Endothelial cell of umbilical vein (primary cell): ENCODE results near the gene GPATCH2L. TPM values are rescaled to one million over a fixed set of nuclear protein-coding genes. Genes with fewer than 3 reads are reported as not detected.

Experiments
- BruUV-seq: library from RNA; stranded (reverse); fragments of 400-500 nt; replicated peaks from 2 replicates; lab custom pipeline; 2021; lab: Mats Ljungman, UMichigan
- CTCF ChIA-PET: fragments of 300-600, 350-600 bp; sonication (Branson Sonifier 250); formaldehyde crosslinking; loops from one replicate; lab custom pipeline; 2021; ENCODE audit warnings: antibody characterized with exemption, inconsistent platforms; lab: Charles Lee
- POLR2A ChIA-PET: fragments of 300-600, 350-600 bp; sonication (Branson Sonifier 250); formaldehyde crosslinking; loops from one replicate; lab custom pipeline; 2021; ENCODE audit warnings: antibody characterized with exemption, inconsistent platforms; lab: Charles Lee
- DNase-seq: peaks from one replicate; pipeline ENCODE4 v3.0.0-alpha.2; 2011; ENCODE audit warnings: low read depth, low spot score
- FAIRE-seq: peaks from 2 replicates; lab custom pipeline; 2011; peaks lifted over from hg19 to GRCh38; lab: Jason Lieb, UNC
- H2AFZ ChIP-seq: 2 replicates; pipeline ENCODE4 v1.6.0; 2012; ENCODE audit warnings: low read depth, low read length, control low read depth, inconsistent platforms
- H3K27ac ChIP-seq: 2 replicates; pipeline ENCODE4 v1.5.1; 2011; ENCODE audit warnings: low read depth, mild to moderate bottlenecking, control low read depth, low read length, moderate library complexity; ENCODE audit not compliant: insufficient read depth
- H3K27me3 ChIP-seq, 2 experiments: 2 replicates each; pipeline versions ENCODE4 v1.6.0 to v1.6.1; 2011; ENCODE audit warnings: low read length in 2 of 2, mixed read lengths in 1 of 2; ENCODE audit not compliant: control insufficient read depth in 2 of 2, insufficient read depth in 2 of 2
- H3K36me3 ChIP-seq, 2 experiments: 2 replicates in 1 of 2; 3 replicates in 1 of 2; pipeline ENCODE4 v1.5.1; 2011; ENCODE audit warnings: low read length in 2 of 2, mild to moderate bottlenecking in 1 of 2, moderate library complexity in 1 of 2; ENCODE audit not compliant: control insufficient read depth in 2 of 2, insufficient read depth in 2 of 2; ENCODE audit errors: extremely low read depth in 1 of 2
- H3K4me1 ChIP-seq: 3 replicates; pipeline ENCODE4 v1.5.1; 2011; ENCODE audit warnings: mild to moderate bottlenecking, low read length; ENCODE audit not compliant: control insufficient read depth, insufficient read depth; ENCODE audit errors: extremely low read depth
- H3K4me2 ChIP-seq: 2 replicates; pipeline ENCODE4 v1.6.1; 2011; ENCODE audit warnings: low read length, control low read depth, mixed read lengths; ENCODE audit not compliant: insufficient read depth
- H3K4me3 ChIP-seq, 3 experiments: fragments of 200-600 bp in 1 of 3; sonication (generic), shearing (Covaris generic) in 1 of 3; replicated peaks in 1 of 3; 2 replicates each; pipeline ENCODE4 v1.5.1; 2011 to 2016; ENCODE audit warnings: control low read depth in 3 of 3, low read length in 3 of 3, mild to moderate bottlenecking in 2 of 3, inconsistent platforms in 1 of 3, low read depth in 1 of 3, moderate library complexity in 1 of 3; ENCODE audit not compliant: insufficient read depth in 1 of 3
- H3K79me2 ChIP-seq: 2 replicates; pipeline ENCODE4 v1.6.0; 2012; ENCODE audit warnings: low read length, inconsistent platforms; ENCODE audit not compliant: control insufficient read depth, insufficient read depth
- H3K9ac ChIP-seq: replicated peaks from 2 replicates; pipeline ENCODE3; 2011; ENCODE audit warnings: low read length, control low read depth; ENCODE audit not compliant: insufficient read depth; ENCODE audit errors: extremely low read depth
- H3K9me1 ChIP-seq: replicated peaks from 3 replicates; pipeline ENCODE4 v1.6.0; 2011; ENCODE audit warnings: mild to moderate bottlenecking, low read length; ENCODE audit not compliant: control insufficient read depth, insufficient read depth; ENCODE audit errors: extremely low read depth
- H3K9me3 ChIP-seq: replicated peaks from 2 replicates; pipeline ENCODE4 v1.5.1; 2012; ENCODE audit warnings: low read length, inconsistent platforms; ENCODE audit not compliant: control insufficient read depth, insufficient read depth
- H4K20me1 ChIP-seq: replicated peaks from 2 replicates; pipeline ENCODE3; 2011; ENCODE audit warnings: mild to moderate bottlenecking, low read length; ENCODE audit not compliant: control insufficient read depth, insufficient read depth; ENCODE audit errors: extremely low read depth
- FOS ChIP-seq: IDR thresholded peaks from 2 replicates; pipeline ENCODE4 v1.6.1; 2011; ENCODE audit warnings: mild to moderate bottlenecking, low read length, moderate library complexity, borderline replicate concordance; ENCODE audit not compliant: insufficient read depth
- MYC ChIP-seq: IDR thresholded peaks from one replicate; pipeline ENCODE4 v1.6.1; 2011; ENCODE audit warnings: mild to moderate bottlenecking, low read depth, low read length
- POLR2A ChIP-seq: IDR thresholded peaks from 2 replicates; pipeline ENCODE4 v1.6.1; 2012; ENCODE audit warnings: low read depth, mild to moderate bottlenecking, control low read depth, low read length
- POLR2AphosphoS5 ChIP-seq: IDR thresholded peaks from 2 replicates; pipeline ENCODE4 v1.6.1; 2012; ENCODE audit warnings: low read depth, mild to moderate bottlenecking, control low read depth, low read length, moderate library complexity; ENCODE audit not compliant: insufficient read depth
- dilution Hi-C: fragments of 300-500 bp; cut with MboI; formaldehyde crosslinking; loops from one replicate; pipeline ENCODE4 v1.15.0; 2019; ENCODE audit warnings: low sequenced_read_pairs; ENCODE audit not compliant: extremely low pct_ligation_motif_present
- intact Hi-C: fragments of 100-400 bp; cut with micrococcal nuclease; formaldehyde crosslinking; loops from one replicate; pipeline ENCODE4 v1.10.0; 2022
- polyA plus RNA-seq, 4 experiments: library from polyadenylated mRNA; depleted of rRNA in 3 of 4; stranded (reverse) in 3 of 4; unstranded in 1 of 4; fragments of >200 nt; gene quantifications; 2 replicates each; pipeline versions ENCODE4 v1.2.1 to v1.2.3, GENCODE V29; 2011 to 2012; ENCODE audit warnings: missing spikeins in 1 of 4
- total RNA-seq: library from RNA; stranded (reverse); gene quantifications from 2 replicates; pipeline ENCODE4 v1.2.3, GENCODE V29; 2021
- TF ChIP-seq, protein P1 (sequence below): IDR thresholded peaks from 2 replicates; pipeline ENCODE4 v1.6.1; 2011; ENCODE audit not compliant: insufficient read depth, insufficient read length
- TF ChIP-seq, protein P2 (sequence below), 2 donors: IDR thresholded peaks; 1 replicate in 1 of 2; 2 replicates in 1 of 2; pipeline ENCODE4 v1.5.1; 2011; ENCODE audit warnings: low read length in 2 of 2, mild to moderate bottlenecking in 2 of 2, moderate library complexity in 2 of 2, control low read depth in 1 of 2, inconsistent platforms in 1 of 2, low read depth in 1 of 2; ENCODE audit not compliant: insufficient read depth in 1 of 2; ENCODE audit errors: extremely low read depth in 1 of 2

The GPATCH2L gene
- total and polyA plus RNA-seq, 2 donors (not counting 3 experiments of a cell fraction or from before 2014, with no cell fraction given): 23.3 to 40.0 TPM

DNA sequence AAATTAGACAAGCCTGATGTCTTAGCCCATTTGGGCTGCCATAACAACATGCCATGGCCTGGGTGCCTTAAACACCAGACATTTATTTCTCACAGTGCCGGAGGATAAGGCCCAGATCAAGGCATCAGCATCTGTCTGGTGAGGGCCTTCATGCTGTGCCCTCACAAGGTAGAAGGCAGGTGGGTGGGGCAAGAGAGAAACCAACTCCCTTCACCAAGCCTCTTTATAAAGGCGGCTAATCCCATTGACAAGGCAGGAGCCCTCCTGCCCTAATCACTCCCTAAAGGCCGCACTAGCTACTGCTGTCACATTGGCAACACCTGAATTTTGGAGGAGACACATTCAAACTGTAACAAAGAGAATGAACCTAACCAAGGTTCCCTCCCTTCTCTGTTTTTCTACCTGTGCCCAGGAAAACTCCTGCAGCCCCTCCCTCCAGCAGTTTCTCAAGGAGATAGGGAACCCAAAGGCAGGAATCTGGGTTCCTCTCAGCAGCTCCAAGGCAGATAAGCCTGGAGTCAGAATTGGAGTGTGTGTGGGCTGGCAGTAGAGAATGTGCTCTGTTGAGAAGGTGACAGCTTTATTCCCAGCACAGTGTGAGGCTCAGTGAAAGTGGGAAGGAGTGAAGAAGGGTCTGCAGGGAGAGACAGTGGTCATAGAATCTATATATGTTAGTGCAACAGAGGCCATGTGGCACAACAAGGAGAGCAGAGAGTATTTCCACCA is 21.7 kb upstream of the GPATCH2L start:
- no TSS peak for BruUV-seq
- intact Hi-C loops: no loop called here
- TF ChIP-seq FOS (no peak), POLR2A (no peak), POLR2AphosphoS5 (no peak), MYC (no peak)
- TF ChIP-seq, protein P1, sequence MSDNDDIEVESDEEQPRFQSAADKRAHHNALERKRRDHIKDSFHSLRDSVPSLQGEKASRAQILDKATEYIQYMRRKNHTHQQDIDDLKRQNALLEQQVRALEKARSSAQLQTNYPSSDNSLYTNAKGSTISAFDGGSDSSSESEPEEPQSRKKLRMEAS: no peak
- TF ChIP-seq, protein P2, sequence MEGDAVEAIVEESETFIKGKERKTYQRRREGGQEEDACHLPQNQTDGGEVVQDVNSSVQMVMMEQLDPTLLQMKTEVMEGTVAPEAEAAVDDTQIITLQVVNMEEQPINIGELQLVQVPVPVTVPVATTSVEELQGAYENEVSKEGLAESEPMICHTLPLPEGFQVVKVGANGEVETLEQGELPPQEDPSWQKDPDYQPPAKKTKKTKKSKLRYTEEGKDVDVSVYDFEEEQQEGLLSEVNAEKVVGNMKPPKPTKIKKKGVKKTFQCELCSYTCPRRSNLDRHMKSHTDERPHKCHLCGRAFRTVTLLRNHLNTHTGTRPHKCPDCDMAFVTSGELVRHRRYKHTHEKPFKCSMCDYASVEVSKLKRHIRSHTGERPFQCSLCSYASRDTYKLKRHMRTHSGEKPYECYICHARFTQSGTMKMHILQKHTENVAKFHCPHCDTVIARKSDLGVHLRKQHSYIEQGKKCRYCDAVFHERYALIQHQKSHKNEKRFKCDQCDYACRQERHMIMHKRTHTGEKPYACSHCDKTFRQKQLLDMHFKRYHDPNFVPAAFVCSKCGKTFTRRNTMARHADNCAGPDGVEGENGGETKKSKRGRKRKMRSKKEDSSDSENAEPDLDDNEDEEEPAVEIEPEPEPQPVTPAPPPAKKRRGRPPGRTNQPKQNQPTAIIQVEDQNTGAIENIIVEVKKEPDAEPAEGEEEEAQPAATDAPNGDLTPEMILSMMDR (IDR thresholded peaks at IDR 0.05; ENCODE audit: extremely low read depth in 1 of 2, insufficient read depth in 1 of 2, low read depth in 1 of 2, low read length in 2 of 2): no peak

More for the DNA sequence above, 21.7 kb upstream of the GPATCH2L start:
- Histone ChIP-seq H3K4me2 (no peak overlapping the region), H2AFZ (no peak overlapping the region), H3K79me2 (no peaks in the 10 kb centered on the region), H3K4me3 (no peak overlapping the region), H3K9me3 (no peaks in the 10 kb centered on the region), H4K20me1 (no peaks in the 10 kb centered on the region), H3K4me1 (no peaks in the 10 kb centered on the region), H3K9ac (no peak overlapping the region), H3K27ac (no peak overlapping the region), H3K36me3 (no peaks in the 10 kb centered on the region), H3K27me3 (peaks cover 12 to 22% of the 10 kb centered on the region in 2 experiments), H3K9me1 (no peaks in the 10 kb centered on the region)
- ChIA-PET CTCF (interaction anchor here (2.9 to 3.8 kb wide), 2 partner anchors 222 to 223 kb away, joined by 8 to 30 read pairs; no protein-coding TSS in a partner anchor), POLR2A (no interaction called here)
- dilution Hi-C loops: no loop called here
- DNase-seq (no peak), FAIRE-seq (no peak)
